ENCODE measurements around the gene REELD1. TPM values are rescaled to one million over a fixed set of nuclear protein-coding genes. Genes with fewer than 3 reads are reported as not detected.

REELD1 gene
- total RNA-seq, 1 donor from 2014 or later: not detected

DNA sequence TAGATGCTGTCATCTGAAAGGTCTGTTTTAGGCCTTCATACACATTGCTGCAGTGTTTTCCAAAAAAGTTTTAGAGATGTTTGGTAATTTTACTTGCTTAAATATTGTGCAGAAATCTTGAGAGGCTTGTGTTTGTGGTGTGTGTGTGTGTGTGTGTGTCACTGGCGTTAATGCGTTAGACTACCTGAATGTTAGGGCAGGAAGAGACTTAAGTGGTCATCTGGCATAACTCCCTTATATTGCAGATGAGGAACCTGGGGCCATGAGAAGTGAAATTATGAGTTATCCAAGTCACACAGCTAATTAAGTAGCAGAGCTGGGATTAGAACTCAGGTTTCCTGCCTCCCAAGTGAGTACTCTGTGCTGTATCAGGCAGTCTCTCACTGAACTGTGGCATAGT is 37.4 kb upstream of the REELD1 start:
- Histone ChIP-seq H3K27me3 (ENCODE audit: control insufficient read depth, insufficient read depth, low read length) (no peaks in the 10 kb centered on the region), H3K4me3 (ENCODE audit: low read depth, low read length) (no peak overlapping the region), H3K36me3 (ENCODE audit: control insufficient read depth, insufficient read depth, low read length) (peaks cover 2% of the 10 kb centered on the region)
- FAIRE-seq (no peak), DNase-seq (ENCODE audit: low read depth) (no peak)
- TF ChIP-seq CTCF (IDR thresholded peaks at IDR 0.05; ENCODE audit: insufficient read depth, low read length, severe bottlenecking): no peak

DNA sequence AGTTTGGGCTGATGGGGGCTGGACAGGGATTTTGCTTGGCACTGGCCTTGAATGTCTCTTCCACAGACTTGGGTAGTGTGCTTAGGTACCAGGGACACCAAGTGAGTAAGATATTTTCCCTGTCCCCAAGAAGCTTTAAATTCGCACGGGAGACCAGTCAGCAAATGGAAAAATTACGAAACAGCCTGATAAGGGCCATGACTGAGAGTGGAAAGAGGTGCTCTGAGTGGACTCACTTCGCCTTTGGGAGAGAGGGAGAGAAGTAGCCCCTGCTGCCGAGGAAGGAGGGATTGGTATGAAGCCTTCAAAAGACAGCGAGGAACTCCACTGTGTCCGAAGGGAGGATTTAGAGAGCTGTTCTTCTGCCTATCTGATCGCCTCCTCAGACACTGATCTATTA is 36.2 kb upstream of the REELD1 start:
- no peak overlapping the region for H3K4me3 ChIP-seq (ENCODE audit: low read depth, low read length)
- TF ChIP-seq CTCF (IDR thresholded peaks at IDR 0.05; ENCODE audit: insufficient read depth, low read length, severe bottlenecking): no peak
- H3K36me3 ChIP-seq (ENCODE audit: control insufficient read depth, insufficient read depth, low read length): peaks cover 2% of the 10 kb centered on the region
- FAIRE-seq (peak; percentile 43), DNase-seq (ENCODE audit: low read depth) (no peak)
- no peaks in the 10 kb centered on the region for H3K27me3 ChIP-seq (ENCODE audit: control insufficient read depth, insufficient read depth, low read length)

DNA sequence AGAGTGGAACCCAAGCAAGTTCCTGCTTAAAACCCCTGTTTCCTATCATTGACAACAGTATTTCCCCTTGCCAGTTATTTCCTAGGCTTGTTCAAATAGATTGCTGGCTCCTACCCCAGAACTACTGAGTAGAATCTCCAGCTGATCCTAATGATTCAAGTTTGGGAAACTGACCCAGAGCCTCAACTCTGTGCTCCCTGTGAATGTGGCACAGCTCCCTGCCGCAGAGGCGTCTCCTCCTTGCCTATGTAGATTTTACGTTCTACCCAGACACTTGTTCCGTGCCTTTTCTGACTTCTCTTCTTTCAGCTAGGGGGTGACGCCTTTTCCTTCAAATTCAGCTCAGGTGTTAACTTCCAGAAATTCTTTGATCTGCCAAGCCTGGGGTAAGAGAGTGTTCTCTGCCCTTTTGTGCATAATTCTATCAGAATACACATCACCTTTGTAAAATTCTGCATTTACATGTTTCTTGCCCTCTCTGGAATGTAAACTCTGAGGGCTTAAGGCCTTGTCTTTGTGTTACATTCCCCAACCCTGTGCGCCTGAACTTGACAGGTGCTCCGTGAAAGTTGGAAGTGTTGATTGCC is 34.5 kb upstream of the REELD1 start:
- no peak for FAIRE-seq
- TF ChIP-seq CTCF (IDR thresholded peaks at IDR 0.05; ENCODE audit: insufficient read depth, low read length, severe bottlenecking): no peak
- H3K36me3 ChIP-seq (ENCODE audit: control insufficient read depth, insufficient read depth, low read length): peaks cover 4% of the 10 kb centered on the region
- no peak for DNase-seq (ENCODE audit: low read depth)
- no peak overlapping the region for H3K4me3 ChIP-seq (ENCODE audit: low read depth, low read length)
- H3K27me3 ChIP-seq (ENCODE audit: control insufficient read depth, insufficient read depth, low read length): no peaks in the 10 kb centered on the region

- no peak for TF ChIP-seq CTCF (IDR thresholded peaks at IDR 0.05; ENCODE audit: insufficient read depth, low read length, severe bottlenecking)
- Histone ChIP-seq H3K36me3 (ENCODE audit: control insufficient read depth, insufficient read depth, low read length) (peaks cover 4% of the 10 kb centered on the region), H3K4me3 (ENCODE audit: low read depth, low read length) (no peak overlapping the region), H3K27me3 (ENCODE audit: control insufficient read depth, insufficient read depth, low read length) (no peaks in the 10 kb centered on the region)
- FAIRE-seq: no peak
- no peak for DNase-seq (ENCODE audit: low read depth)
Measured at GRCh38 chr4:146182443-146182842, 31.9 kb upstream of the REELD1 start.

GRCh38 chr4:146183209-146183608 is 31.1 kb upstream of the REELD1 start:
- H3K4me3 ChIP-seq (ENCODE audit: low read depth, low read length): no peak overlapping the region
- peaks cover 3% of the 10 kb centered on the region for H3K36me3 ChIP-seq (ENCODE audit: control insufficient read depth, insufficient read depth, low read length)
- no peak for FAIRE-seq
- no peaks in the 10 kb centered on the region for H3K27me3 ChIP-seq (ENCODE audit: control insufficient read depth, insufficient read depth, low read length)
- no peak for DNase-seq (ENCODE audit: low read depth)
- TF ChIP-seq CTCF (IDR thresholded peaks at IDR 0.05; ENCODE audit: insufficient read depth, low read length, severe bottlenecking): no peak

GRCh38 chr4:146186041-146186440 is 28.3 kb upstream of the REELD1 start:
- Histone ChIP-seq H3K36me3 (ENCODE audit: control insufficient read depth, insufficient read depth, low read length) (peaks cover 7% of the 10 kb centered on the region), H3K27me3 (ENCODE audit: control insufficient read depth, insufficient read depth, low read length) (no peaks in the 10 kb centered on the region), H3K4me3 (ENCODE audit: low read depth, low read length) (no peak overlapping the region)
- no peak for TF ChIP-seq CTCF (IDR thresholded peaks at IDR 0.05; ENCODE audit: insufficient read depth, low read length, severe bottlenecking)
- no peak for DNase-seq (ENCODE audit: low read depth)
- no peak for FAIRE-seq
